ENCODE data around the gene MINK1. TPM values are rescaled to one million over a fixed set of nuclear protein-coding genes. Genes with fewer than 3 reads are reported as not detected.

Gene MINK1
- total and polyA plus RNA-seq, 2 of the 13 experiments (the other 11 are each of a cell fraction or from before 2014, with no cell fraction given) = 17.2 to 63.9 TPM

DNA sequence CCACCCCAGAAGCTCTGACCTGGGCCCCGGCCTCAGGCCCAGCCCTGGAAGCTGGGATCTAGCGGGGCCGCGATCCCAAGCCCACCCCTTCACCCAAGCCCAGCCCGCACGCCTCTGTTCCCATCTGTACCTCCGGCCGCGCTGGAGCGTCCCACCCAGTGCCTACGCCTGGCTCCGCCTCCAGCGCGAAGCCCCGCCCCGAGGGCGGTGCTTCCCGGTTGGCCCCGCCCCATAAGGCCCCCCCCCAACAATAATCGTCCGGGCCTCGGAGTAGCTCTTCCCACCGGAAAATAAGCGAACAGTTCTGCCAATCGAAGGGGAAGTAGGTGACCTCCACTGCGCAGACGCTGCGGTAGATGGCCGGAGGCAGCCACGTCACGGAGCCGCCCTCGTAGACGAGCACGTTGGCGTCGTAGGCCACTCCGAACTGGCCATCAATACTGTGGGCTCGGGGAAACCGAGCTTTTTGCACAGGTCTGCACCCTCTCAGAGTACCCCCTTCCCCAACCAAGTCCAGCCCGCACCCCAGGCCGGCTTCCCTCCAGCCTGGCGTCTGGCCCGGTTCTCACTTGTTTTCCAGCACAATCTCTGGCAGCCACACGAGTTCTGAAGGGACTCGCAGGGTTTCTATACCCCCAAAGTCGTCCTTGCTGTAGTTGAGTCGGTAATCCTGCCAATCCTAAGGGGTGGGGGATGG is 68.7 kb downstream of the MINK1 start:
- in situ Hi-C loops (cut with HindIII; ENCODE audit: extremely low pct_ligation_motif_present, low pct_unique_long_range_greater_than_20kb) (loop anchor here (10.0 kb wide), 1 partner anchor 153 kb away; no protein-coding TSS in a partner anchor), intact Hi-C loops (cut with micrococcal nuclease; ENCODE audit: unreplicated experiment) (loop anchor here (10.0 kb wide), 1 partner anchor 163 kb away; no protein-coding TSS in a partner anchor)
- no TSS peak for BruUV-seq (replicated peaks)
- Histone ChIP-seq H3K36me3 (replicated peaks in 1 of 2; ENCODE audit: control insufficient read depth in 1 of 2, insufficient read depth in 2 of 2, low read length in 2 of 2) (peaks cover 2 to 6% of the 10 kb centered on the region in 2 experiments; a peak in 1 of 5 replicates), H3K4me3 (replicated peaks in 1 of 3; ENCODE audit: insufficient read depth in 1 of 3, low read depth in 2 of 3, low read length in 3 of 3) (no peak overlapping the region), H3K79me2 (ENCODE audit: insufficient read depth, low read length) (no peaks in the 10 kb centered on the region), H2AFZ (ENCODE audit: low read length) (no peak overlapping the region), H3K27ac (ENCODE audit: extremely low read length, insufficient read depth, low read length) (no peak overlapping the region), H3K9ac (ENCODE audit: insufficient read depth, low read depth, low read length) (no peak overlapping the region), H4K20me1 (ENCODE audit: insufficient read depth, low read length) (no peaks in the 10 kb centered on the region), H3K4me2 (ENCODE audit: low read depth, low read length) (no peak overlapping the region), H3K4me1 (ENCODE audit: insufficient read depth, low read length) (peaks cover 28% of the 10 kb centered on the region), H3K9me3 (ENCODE audit: low read length) (no peaks in the 10 kb centered on the region), H3K27me3 (ENCODE audit: control insufficient read depth in 1 of 2, insufficient read depth in 2 of 2, low read length in 2 of 2) (no peaks in the 10 kb centered on the region)
- DNase-seq (ENCODE audit: low spot score) (no peak), ATAC-seq (no peak), FAIRE-seq (no peak)
- WGBS (ENCODE audit: low lambda C conversion rate) = 82% methylated on average over 44 of the region's 48 CpGs
- POLR2A ChIA-PET = no interaction called here
- CTCF ChIA-PET (ENCODE audit: low intra/inter-chr PET ratio, low total read pairs) = no interaction called here
- TF ChIP-seq AGO2 (optimal IDR thresholded peaks at IDR 0.05; ENCODE audit: low read depth, low read length) (peak; percentile 55), DR1 (CRISPR knock-in tag; IDR thresholded peaks at IDR 0.05) (no peak), IRX3 (CRISPR knock-in tag; IDR thresholded peaks at IDR 0.05; ENCODE audit: borderline replicate concordance, low read depth) (no peak)

- Histone ChIP-seq H2AFZ (ENCODE audit: low read length) (no peak overlapping the region), H3K4me3 (replicated peaks in 1 of 3; ENCODE audit: insufficient read depth in 1 of 3, low read depth in 2 of 3, low read length in 3 of 3) (no peak overlapping the region), H3K9ac (ENCODE audit: insufficient read depth, low read depth, low read length) (no peak overlapping the region), H3K36me3 (replicated peaks in 1 of 2; ENCODE audit: control insufficient read depth in 1 of 2, insufficient read depth in 2 of 2, low read length in 2 of 2) (no peaks in the 10 kb centered on the region), H4K20me1 (ENCODE audit: insufficient read depth, low read length) (no peaks in the 10 kb centered on the region), H3K79me2 (ENCODE audit: insufficient read depth, low read length) (no peaks in the 10 kb centered on the region), H3K9me3 (ENCODE audit: low read length) (no peaks in the 10 kb centered on the region), H3K27ac (ENCODE audit: extremely low read length, insufficient read depth, low read length) (no peak overlapping the region), H3K27me3 (ENCODE audit: control insufficient read depth in 1 of 2, insufficient read depth in 2 of 2, low read length in 2 of 2) (no peaks in the 10 kb centered on the region), H3K4me1 (ENCODE audit: insufficient read depth, low read length) (peaks cover 30% of the 10 kb centered on the region), H3K4me2 (ENCODE audit: low read depth, low read length) (no peak overlapping the region)
- no TSS peak for BruUV-seq (replicated peaks)
- DNase-seq (ENCODE audit: low spot score) (no peak), FAIRE-seq (no peak), ATAC-seq (no peak)
- ChIA-PET CTCF (ENCODE audit: low intra/inter-chr PET ratio, low total read pairs) (no interaction called here), POLR2A (no interaction called here)
- TF ChIP-seq ZBTB33 (CRISPR knock-in tag; IDR thresholded peaks at IDR 0.05) = no peak
- WGBS (ENCODE audit: low lambda C conversion rate) = 84% methylated on average over 8 of the region's 8 CpGs
- intact Hi-C loops (cut with micrococcal nuclease; ENCODE audit: unreplicated experiment) = loop anchor here (10.0 kb wide), 1 partner anchor 162 kb away; no protein-coding TSS in a partner anchor
- in situ Hi-C loops (cut with HindIII; ENCODE audit: extremely low pct_ligation_motif_present, low pct_unique_long_range_greater_than_20kb) = loop anchor here (10.0 kb wide), 1 partner anchor 152 kb away; no protein-coding TSS in a partner anchor
Measured at GRCh38 chr17:4902540-4902939, 69.4 kb downstream of the MINK1 start.
